DOHH2 (cell line): ENCODE results near the gene TTC21A.

Experiments
- H3F3A ChIP-seq: fragments of 200-600 bp; sonication (generic), shearing (Covaris generic); 2 replicates; pipeline ENCODE4 v1.6.0; 2016; ENCODE audit warnings: antibody characterized with exemption, mild to moderate bottlenecking; ENCODE audit not compliant: control insufficient read depth, insufficient read depth
- H3K27ac ChIP-seq: fragments of 200-600 bp; sonication (generic); 2 replicates; pipeline ENCODE4 v1.5.1; 2014; ENCODE audit warnings: low read depth, mild to moderate bottlenecking, low read length, moderate library complexity
- H3K27me3 ChIP-seq: fragments of 200-600 bp; sonication (generic); 2 replicates; pipeline ENCODE4 v1.6.1; 2014; ENCODE audit warnings: mild to moderate bottlenecking, low read length, mixed read lengths; ENCODE audit not compliant: control insufficient read depth
- H3K36me3 ChIP-seq: fragments of 200-600 bp; sonication (generic); 2 replicates; pipeline ENCODE4 v1.6.1; 2014; ENCODE audit warnings: mild to moderate bottlenecking, low read length, moderate library complexity, mixed read lengths; ENCODE audit not compliant: control insufficient read depth
- H3K4me1 ChIP-seq: fragments of 200-600 bp; sonication (generic); 2 replicates; pipeline ENCODE4 v1.6.1; 2014; ENCODE audit warnings: mild to moderate bottlenecking, low read length, mixed read lengths; ENCODE audit not compliant: control insufficient read depth
- H3K4me2 ChIP-seq: fragments of 200-600 bp; sonication (generic); 2 replicates; pipeline ENCODE4 v1.6.0; 2014; ENCODE audit warnings: mild to moderate bottlenecking, low read length, moderate library complexity
- H3K4me3 ChIP-seq: fragments of 200-600 bp; sonication (generic); 2 replicates; pipeline ENCODE4 v1.5.1; 2014; ENCODE audit warnings: mild to moderate bottlenecking, low read length, mixed read lengths
- H3K79me2 ChIP-seq: fragments of 200-600 bp; sonication (generic); 2 replicates; pipeline ENCODE4 v1.6.1; 2014; ENCODE audit warnings: mild to moderate bottlenecking, low read length, mixed read lengths; ENCODE audit not compliant: control insufficient read depth
- H3K9me2 ChIP-seq: fragments of 200-600 bp; sonication (generic); replicated peaks from 2 replicates; pipeline ENCODE4 v1.6.1; 2014; ENCODE audit warnings: mild to moderate bottlenecking, low read length, mixed read lengths; ENCODE audit not compliant: control insufficient read depth
- H3K9me3 ChIP-seq: fragments of 200-600 bp; sonication (generic); 2 replicates; pipeline ENCODE4 v1.6.1; 2014; ENCODE audit warnings: antibody characterized with exemption, low read length, mixed read lengths; ENCODE audit not compliant: control insufficient read depth, insufficient read depth
- H4K20me1 ChIP-seq: fragments of 200-600 bp; sonication (generic); 2 replicates; pipeline ENCODE4 v1.6.0; 2014; ENCODE audit warnings: low read depth, mild to moderate bottlenecking, antibody characterized with exemption, low read length, moderate library complexity; ENCODE audit not compliant: control insufficient read depth, insufficient read depth
- CTCF ChIP-seq: fragments of 200-600 bp; sonication (generic); IDR thresholded peaks from one replicate; pipeline ENCODE4 v1.5.1; 2014; ENCODE audit warnings: antibody characterized with exemption, mild to moderate bottlenecking, low read depth, low read length; ENCODE audit not compliant: poor library complexity, severe bottlenecking
- EZH2phosphoT487 ChIP-seq: fragments of 200-600 bp; sonication (generic); IDR thresholded peaks from 2 replicates; pipeline ENCODE4 v1.6.1; 2017; ENCODE audit warnings: borderline replicate concordance, mild to moderate bottlenecking, antibody characterized with exemption, low read length, moderate library complexity, mixed read lengths

The TTC21A gene

GRCh38 chr3:39088456-39088855, 19.0 kb upstream of the TTC21A start:
- Histone ChIP-seq H3K4me1 (peaks cover 17% of the 10 kb centered on the region), H4K20me1 (no peaks in the 10 kb centered on the region), H3K4me2 (no peak overlapping the region), H3K36me3 (peaks cover 52% of the 10 kb centered on the region), H3K9me2 (no peaks in the 10 kb centered on the region), H3F3A (0 out of 2 replicates have a peak, but pooled peaks cover 2% of the 10 kb centered on the region), H3K27me3 (no peaks in the 10 kb centered on the region), H3K79me2 (no peaks in the 10 kb centered on the region), H3K4me3 (no peak overlapping the region), H3K27ac (no peak overlapping the region), H3K9me3 (no peaks in the 10 kb centered on the region)
- no peak for TF ChIP-seq CTCF
- no peak for TF ChIP-seq EZH2phosphoT487

GRCh38 chr3:39088889-39089288, 18.6 kb upstream of the TTC21A start:
- no peaks in the 10 kb centered on the region for H3K9me3 ChIP-seq
- peaks cover 55% of the 10 kb centered on the region for H3K36me3 ChIP-seq
- no peaks in the 10 kb centered on the region for H3K27me3 ChIP-seq
- no peaks in the 10 kb centered on the region for H4K20me1 ChIP-seq
- 0 out of 2 replicates have a peak, but pooled peaks cover 2% of the 10 kb centered on the region for H3F3A ChIP-seq
- H3K4me3 ChIP-seq, result no peak overlapping the region
- no peaks in the 10 kb centered on the region for H3K9me2 ChIP-seq
- TF ChIP-seq CTCF, result no peak
- TF ChIP-seq EZH2phosphoT487, result no peak
- H3K4me1 ChIP-seq, result peaks cover 17% of the 10 kb centered on the region
- H3K79me2 ChIP-seq, result no peaks in the 10 kb centered on the region
- no peak overlapping the region for H3K27ac ChIP-seq
- no peak overlapping the region for H3K4me2 ChIP-seq

GRCh38 chr3:39090922-39091321, 16.6 kb upstream of the TTC21A start:
- no peaks in the 10 kb centered on the region for H3K79me2 ChIP-seq
- peaks cover 10% of the 10 kb centered on the region for H3K4me1 ChIP-seq
- TF ChIP-seq EZH2phosphoT487 (no peak), CTCF (no peak)
- no peaks in the 10 kb centered on the region for H3K27me3 ChIP-seq
- no peak overlapping the region for H3K27ac ChIP-seq
- no peak overlapping the region for H3K4me2 ChIP-seq
- peaks cover 68% of the 10 kb centered on the region for H3K36me3 ChIP-seq
- H3K9me2 ChIP-seq, result no peaks in the 10 kb centered on the region
- H3K9me3 ChIP-seq, result no peaks in the 10 kb centered on the region
- no peak overlapping the region for H3K4me3 ChIP-seq
- 0 out of 2 replicates have a peak, but pooled peaks cover 2% of the 10 kb centered on the region for H3F3A ChIP-seq
- H4K20me1 ChIP-seq, result no peaks in the 10 kb centered on the region
